ENCODE results near the gene ITGB5. TPM values are rescaled to one million over a fixed set of nuclear protein-coding genes. Genes with fewer than 3 reads are reported as not detected.

The ITGB5 gene
- total RNA-seq, 1 donor = 308 TPM

- TF ChIP-seq, protein P1, sequence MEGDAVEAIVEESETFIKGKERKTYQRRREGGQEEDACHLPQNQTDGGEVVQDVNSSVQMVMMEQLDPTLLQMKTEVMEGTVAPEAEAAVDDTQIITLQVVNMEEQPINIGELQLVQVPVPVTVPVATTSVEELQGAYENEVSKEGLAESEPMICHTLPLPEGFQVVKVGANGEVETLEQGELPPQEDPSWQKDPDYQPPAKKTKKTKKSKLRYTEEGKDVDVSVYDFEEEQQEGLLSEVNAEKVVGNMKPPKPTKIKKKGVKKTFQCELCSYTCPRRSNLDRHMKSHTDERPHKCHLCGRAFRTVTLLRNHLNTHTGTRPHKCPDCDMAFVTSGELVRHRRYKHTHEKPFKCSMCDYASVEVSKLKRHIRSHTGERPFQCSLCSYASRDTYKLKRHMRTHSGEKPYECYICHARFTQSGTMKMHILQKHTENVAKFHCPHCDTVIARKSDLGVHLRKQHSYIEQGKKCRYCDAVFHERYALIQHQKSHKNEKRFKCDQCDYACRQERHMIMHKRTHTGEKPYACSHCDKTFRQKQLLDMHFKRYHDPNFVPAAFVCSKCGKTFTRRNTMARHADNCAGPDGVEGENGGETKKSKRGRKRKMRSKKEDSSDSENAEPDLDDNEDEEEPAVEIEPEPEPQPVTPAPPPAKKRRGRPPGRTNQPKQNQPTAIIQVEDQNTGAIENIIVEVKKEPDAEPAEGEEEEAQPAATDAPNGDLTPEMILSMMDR (IDR thresholded peaks at IDR 0.05; ENCODE audit: insufficient read depth, low read length) = no peak
- no peak overlapping the region for H3K4me3 ChIP-seq (ENCODE audit: low read depth, low read length)
- no peak for DNase-seq (ENCODE audit: low read depth)
Observed at GRCh38 chr3:124781476-124782376, 105.4 kb downstream of the ITGB5 start.

DNA sequence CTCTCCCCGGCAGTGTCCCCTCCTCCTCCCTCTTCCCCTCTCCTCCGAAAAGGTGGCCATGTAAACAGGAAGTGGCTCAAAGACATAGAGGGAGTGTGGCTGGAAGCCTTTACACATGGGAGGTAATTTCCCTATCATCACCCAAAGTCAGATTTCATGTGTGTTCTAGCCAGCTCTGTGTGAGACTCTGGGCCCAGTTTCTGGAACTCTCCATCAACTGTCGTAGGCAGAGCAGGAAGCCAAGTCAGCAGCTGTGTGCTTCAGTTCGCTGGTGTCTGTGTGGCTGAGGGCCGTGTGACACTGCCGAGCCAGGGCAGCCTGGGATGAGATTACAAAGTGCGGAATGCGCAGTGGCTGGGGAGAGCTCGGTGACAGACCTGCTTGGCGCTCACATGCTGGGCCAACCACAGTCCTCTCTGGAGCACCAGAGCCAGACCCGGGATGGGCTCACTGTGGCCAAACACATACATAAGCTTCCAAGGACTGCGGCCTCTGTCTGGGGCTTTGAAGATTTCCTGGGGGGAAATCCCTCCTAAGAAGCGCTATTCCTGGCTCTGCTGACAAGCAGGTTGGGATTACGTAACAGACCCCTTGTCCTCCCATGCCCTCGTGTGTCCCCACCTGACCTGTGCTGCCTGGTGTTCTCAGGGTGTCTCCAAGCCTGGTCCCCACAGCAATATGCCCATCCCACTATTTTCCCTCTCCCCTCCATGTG, 106.2 kb downstream of the ITGB5 start:
- peak; percentile 85 for DNase-seq (ENCODE audit: low read depth)
- no peak overlapping the region for H3K4me3 ChIP-seq (ENCODE audit: low read depth, low read length)
- TF ChIP-seq, protein P1 (IDR thresholded peaks at IDR 0.05; ENCODE audit: insufficient read depth, low read length) = no peak

DNA sequence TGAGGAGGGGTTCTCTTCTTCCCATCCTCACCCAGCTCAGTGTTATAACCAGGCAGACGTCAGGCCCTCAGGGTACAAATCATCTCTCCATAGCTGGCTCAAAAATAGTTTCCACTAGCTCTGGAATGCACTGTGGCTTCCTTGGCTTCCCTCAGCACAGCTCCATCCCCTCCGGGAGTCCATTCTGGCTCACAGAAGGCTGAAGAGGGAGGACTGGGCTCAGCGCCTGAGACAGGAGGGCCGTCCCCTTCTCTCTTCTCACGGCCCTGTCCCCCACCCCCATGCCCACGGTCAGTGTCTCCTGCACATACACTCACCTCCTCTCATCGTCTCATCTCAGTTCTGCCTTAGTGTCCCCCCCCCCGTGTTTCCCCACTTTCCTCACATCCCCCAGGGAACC, 106.8 kb downstream of the ITGB5 start:
- H3K4me3 ChIP-seq (ENCODE audit: low read depth, low read length) = no peak overlapping the region
- peak; percentile 94 for DNase-seq (ENCODE audit: low read depth)
- TF ChIP-seq, protein P1 (IDR thresholded peaks at IDR 0.05; ENCODE audit: insufficient read depth, low read length) = no peak

DNA sequence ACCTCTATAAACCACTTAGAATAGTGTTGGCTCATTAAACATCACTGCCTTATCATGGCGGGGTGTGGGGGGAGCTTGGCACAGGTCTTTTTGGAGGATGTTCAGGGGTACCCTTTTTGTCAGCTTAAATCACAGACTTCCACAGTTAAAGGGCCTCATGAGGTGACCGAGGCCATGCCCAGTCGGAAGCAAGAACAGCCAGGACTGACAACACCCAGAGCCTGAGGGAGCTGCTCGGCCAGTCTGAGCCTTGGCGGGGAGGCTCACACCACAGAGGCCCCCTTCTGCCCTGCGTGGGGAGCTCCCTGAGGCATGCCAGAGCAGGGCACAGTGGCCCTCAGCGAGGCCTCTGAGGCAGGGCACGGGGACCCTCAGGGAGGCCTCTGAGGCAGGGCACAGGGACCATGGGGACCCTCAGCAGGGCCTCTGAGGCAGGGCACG, 107.4 kb downstream of the ITGB5 start:
- no peak for DNase-seq (ENCODE audit: low read depth)
- TF ChIP-seq, protein P1 (IDR thresholded peaks at IDR 0.05; ENCODE audit: insufficient read depth, low read length) = no peak
- H3K4me3 ChIP-seq (ENCODE audit: low read depth, low read length) = no peak overlapping the region

- H3K4me3 ChIP-seq (ENCODE audit: low read depth, low read length) = no peak overlapping the region
- DNase-seq (ENCODE audit: low read depth) = no peak
- TF ChIP-seq, protein P1 (IDR thresholded peaks at IDR 0.05; ENCODE audit: insufficient read depth, low read length) = no peak
Observed at GRCh38 chr3:124779116-124779515, 108.0 kb downstream of the ITGB5 start.

DNA sequence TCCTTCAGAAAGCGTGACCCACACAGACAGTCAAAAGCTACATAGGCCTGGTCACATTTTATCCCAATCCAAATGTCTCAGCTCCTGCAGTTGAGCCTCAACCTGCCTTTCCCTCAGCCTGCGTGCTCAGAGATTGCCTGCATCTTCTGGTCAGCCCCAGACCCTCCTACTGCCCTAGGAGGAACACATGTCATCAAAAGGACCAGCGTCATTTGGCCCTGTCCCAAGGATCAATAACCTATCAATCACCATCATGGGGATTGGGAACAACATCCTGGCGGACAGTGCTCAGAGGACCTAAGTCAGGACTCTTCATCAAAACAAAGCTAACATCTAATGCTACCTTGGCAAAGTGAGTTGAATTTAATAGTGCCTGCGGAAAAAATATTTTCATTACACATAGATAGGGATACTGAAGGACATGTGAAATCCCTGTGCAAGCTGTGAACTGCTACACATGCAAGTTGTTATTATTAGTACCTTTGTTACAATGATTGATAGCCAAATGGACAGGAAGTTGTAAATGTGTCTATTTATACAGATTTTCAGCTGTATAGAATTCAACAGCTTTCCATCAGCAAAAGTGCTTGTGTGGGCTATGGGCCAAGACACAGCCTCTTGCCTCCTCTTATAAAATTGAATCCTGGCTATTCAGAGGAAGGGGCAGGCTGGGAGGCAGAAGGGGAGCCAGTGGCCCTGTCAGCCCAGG, 109.2 kb downstream of the ITGB5 start:
- no peak for DNase-seq (ENCODE audit: low read depth)
- TF ChIP-seq, protein P1 (IDR thresholded peaks at IDR 0.05; ENCODE audit: insufficient read depth, low read length) = no peak
- no peak overlapping the region for H3K4me3 ChIP-seq (ENCODE audit: low read depth, low read length)
